Transverse colon (tissue), 3 donors: Measurements from ENCODE around the gene YBX2.

Experiments used
- POLR2A ChIP-seq: fragments of 450-650 bp; IDR thresholded peaks from one replicate; pipeline ENCODE4 v1.6.1; 2016; ENCODE audit warnings: antibody characterized with exemption, mild to moderate bottlenecking, moderate library complexity
- POLR2AphosphoS5 ChIP-seq, 3 donors: sonication (generic); formaldehyde crosslinking; IDR thresholded peaks; one replicate each; pipeline ENCODE4 v1.6.1; 2016; ENCODE audit warnings: antibody characterized with exemption in 3 of 3

DNA sequence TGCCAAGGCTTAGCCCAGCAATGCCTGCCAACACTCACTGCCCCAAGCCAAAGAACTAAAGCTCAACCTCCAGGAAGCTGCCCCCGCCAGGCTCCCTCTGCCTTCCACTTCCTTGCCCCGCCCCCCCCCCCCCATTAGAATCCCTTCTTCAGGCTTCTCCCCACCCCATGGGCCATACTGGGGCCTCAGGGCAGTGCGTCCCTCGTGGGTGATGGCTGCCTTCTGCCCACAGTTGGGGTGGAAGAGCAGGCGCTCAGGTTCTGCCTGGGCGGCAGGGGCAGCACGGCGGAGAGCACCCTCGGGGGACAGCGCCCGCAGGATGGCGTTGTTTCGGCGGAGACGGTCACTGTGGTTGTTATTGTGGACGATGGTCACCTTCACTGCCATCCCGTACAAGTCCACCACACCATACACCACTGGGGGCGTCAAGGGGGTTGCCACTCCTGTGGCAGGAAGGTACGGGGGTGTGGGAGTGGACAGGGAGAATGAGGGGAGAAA lies 30.6 kb upstream of the YBX2 start:
- TF ChIP-seq POLR2AphosphoS5 (IDR thresholded peaks at IDR 0.05) = no peak
- TF ChIP-seq POLR2A = no peak
